GM21576 (cell line): ENCODE measurements around the gene CHMP6.
"Not testable (repeated sequence)": the region's sequence is repeated elsewhere in the genome, so short reads cannot be mapped to it uniquely, and the experiment has no call there.

Source experiments
- ATAC-seq: cut with Tn5 transposase; IDR thresholded peaks from one replicate; pipeline ENCODE4 v1.9.1; 2021; ENCODE audit warnings: mild to moderate bottlenecking, moderate library complexity; ENCODE audit not compliant: unreplicated experiment

The CHMP6 gene

DNA sequence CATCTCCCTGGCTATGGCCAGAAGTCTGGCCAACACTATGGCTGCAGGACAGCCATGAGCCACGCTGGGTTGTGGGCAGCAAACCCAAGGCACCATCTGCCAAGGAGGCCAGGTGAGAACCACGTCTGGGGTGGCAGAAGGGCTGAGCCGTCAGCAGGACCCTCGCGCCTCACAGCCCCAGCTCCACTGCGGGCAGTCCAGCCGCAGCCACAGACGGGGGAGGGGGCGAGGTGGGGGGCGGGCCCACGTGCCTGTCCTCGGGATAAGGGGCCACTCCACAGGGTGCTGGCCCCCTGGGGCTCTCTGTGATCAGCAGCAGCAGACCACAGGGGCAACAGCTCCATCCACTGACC lies 36.8 kb downstream of the CHMP6 start:
- ATAC-seq = no peak

DNA sequence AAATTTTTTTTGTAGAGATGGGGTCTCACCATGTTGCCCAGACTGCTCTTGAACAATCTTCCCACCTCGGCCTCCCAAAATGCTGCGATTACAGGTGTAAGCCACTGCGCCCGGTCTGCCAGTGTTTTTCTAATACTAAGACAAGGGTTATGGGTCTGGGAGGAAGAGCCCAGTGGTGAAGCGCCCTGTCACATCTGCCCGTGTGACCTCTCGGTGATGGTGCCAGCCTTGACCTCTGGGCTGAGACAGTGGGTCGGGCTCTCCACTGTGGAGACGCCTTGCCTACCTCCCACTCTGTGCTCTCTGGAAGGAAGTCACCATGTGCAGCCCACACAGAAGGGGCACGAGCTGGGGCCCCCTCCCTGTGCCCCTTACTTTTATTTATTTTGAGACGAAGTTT lies 38.2 kb downstream of the CHMP6 start:
- no peak for ATAC-seq

DNA sequence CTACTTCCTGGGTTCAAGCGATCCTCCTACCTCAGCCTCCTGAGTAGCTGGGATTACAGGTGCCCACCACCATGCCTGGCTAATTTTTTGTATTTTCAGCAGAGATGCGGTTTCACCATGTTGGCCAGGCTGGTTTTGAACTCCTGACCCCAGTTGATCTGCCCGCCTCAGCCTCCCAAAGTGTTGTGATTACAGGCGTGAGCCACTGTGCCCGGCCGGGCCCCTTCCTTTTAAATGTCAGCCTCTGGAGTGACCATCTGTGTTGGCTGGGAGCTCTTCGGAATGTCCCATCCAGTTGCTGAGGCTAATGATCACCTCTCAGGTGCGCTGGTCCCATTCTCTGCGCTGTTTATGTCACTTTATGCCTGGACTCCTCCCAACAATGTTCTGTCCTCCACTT lies 38.7 kb downstream of the CHMP6 start:
- ATAC-seq = not testable (repeated sequence)

DNA sequence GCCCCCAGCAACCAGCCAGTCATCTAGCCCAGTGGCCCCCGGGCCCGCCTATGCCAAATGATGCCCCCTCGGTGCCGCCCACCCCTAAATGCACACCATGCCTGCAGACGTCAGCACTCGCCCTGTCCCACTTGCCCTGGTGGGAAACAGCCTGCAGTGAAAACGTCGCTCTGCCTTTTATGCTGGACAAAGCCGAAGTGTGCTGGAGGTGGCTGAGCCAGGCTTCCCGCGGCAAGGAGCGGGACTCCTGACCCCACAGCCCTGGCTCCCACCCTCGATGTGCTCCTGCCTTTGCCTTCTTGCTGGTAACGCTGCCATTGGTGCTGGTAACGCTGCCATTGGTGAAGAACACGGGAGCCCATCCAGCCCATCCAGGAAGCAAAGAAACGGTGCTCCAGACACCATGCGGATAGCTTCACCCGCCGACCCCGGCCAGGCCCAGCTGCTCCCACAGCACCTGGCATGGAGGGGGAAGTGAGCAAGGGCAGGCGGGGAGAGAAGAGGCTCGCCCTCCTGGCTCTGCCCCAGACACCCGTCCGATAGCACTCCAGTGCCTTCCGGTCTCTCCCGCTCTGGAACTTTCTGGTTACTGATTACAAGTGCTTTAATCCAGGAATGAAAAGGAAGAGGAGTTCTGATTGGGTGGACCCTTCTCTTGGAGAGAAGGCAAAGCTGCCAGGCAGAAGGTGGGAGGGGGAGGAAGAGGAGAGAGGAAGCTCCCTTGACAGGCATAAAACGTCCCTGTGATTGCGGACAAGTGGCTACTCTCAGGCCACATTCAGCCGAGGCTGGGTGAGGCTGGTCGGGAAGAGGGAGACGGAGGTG lies 39.3 kb downstream of the CHMP6 start:
- no peak for ATAC-seq

DNA sequence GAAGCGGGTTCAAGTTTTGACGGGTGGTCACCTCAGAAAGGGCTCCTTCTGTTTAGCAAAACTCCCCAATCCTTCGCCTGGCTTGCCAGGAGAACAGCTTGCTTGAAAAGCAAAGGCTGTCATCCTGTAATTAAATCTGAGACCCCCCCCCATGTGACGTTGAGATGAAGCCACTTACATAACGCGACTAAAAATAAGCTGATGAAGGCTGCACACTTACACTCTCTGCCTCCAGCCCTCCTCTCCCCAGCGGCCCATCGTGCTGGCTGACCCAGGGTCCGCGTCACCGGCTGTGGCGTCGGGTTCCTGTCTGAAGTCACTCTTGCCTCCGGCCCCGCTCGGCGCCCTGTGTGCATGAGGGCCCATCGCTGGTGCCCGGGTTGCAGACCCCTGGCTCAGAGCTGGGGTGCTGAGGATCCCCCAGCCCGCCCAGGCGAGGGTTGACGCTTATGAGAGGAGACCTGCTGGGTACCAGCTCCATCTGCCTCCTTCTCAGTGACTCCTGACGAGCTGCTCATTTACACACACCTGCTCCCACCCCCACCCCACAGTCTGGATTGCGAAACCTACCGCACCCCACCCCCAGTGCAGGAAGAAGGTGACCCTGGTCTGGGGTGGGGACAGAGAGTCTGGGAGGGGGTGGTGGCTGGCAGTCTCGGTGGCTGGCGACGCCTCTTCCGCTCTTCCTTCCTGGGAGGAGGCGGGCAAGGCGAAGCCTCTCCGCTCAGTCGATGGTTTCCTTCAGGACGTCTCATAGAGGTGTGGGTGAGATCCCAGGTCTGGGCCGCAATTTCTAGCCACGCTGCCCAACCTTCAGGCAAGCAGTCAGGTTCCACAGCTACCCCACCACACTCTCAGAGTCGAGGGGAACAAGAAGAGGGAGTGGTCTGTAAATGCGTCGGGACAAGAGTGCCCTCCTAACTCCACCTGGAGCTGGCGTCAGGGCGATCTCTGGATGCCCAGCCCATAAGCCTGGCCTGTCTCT lies 40.2 kb downstream of the CHMP6 start:
- ATAC-seq = no peak

DNA sequence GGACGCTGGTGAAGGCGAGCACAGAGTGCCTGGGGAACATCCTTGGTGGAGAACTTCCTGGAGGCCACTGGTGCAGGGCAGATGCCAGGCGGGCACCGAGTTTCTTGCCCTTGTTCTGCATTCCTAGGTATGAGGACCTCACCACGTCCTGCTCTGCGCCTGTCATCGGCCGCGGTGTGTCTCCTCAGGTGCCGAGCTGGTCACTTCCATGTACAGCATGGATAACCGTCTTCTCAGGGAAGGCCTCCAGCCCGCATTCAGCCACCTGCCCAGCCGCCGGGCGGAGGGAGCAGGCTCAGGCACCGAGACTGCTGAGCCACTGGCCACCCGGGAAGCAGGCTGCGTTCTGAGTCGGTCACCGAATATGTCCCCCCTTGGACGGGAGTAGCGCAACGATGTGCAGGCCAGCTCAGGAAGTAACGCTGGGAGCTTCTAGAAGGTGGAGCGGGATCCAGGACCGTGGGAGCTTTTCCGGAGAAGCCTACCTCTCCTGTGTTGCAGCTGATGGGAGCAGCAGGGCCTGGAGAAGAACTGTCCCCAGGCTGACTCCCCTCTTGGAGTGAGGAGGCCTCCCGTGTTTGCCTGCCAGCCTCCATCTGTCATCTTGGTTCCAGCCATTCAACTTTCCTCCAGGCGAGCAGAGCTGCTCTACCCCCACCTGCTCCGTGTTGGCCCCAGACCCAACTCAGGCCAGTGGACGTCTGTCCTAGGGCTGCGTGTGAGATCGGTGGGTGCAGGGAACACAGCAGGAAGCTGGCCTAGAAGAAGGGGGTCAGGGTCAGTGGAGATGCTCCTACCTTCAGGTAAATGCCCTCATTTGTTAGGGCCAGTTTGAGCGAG lies 41.2 kb downstream of the CHMP6 start:
- ATAC-seq = no peak

DNA sequence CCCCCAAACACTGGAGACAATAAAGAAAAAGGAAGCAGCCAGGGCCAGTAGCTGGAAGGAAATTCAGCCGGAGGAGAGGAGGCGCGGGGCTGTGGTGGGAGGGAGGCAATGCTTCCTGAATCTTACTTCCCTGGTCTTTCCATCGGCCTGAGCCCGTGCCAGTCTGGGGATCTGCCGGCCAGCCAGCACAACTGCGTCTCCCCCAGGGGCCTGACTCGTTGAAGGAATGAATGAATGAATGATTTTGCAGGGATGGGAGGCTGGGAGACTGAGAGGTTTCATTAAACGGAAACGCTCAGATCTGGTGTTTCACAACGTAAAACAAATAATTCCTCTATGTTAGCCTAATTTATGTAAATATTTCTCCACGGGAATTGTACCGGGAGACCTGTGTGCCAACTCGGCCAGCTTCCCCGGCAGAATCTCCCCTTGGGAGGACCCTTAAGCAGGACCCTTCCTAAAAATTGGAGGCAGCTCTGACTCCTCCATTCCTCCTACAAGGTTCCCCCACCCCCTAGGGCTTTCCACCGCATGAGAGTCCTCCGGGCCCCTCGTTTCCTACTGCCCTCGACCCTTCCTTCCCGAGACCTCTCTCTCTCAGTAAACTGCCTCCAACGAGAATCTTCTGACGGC lies 42.0 kb downstream of the CHMP6 start:
- ATAC-seq = no peak

DNA sequence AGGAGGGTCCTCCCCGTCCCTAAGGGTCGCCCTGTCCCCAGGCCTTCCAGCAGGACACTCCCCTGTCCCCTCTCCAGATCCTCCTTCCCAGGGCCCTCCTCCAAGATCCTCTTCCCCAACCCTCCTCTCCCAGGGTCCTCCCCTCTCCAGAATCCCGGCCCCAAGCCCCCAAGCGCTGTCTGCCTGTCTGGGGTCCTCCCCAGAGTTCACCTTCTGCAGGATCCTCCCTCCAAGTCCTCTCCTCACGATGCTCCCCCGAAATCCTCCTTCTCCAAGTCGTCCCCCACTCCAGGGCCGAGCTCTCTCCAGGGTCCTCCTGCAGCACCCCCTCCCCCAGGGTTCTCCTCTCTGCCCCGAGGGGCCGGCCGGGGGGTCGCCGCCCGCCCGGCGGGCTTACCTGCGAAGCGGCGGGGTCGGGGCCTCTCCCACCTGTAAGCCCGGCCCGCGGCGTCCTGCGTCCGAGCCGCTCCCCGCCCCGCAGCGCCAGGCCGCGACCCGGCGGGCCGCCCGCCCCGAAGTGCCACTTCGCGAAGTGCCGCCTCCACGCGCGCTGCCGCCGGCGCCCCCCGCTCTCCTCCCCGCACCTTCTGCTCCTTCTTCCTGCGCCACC lies 42.6 kb downstream of the CHMP6 start:
- ATAC-seq = peak; percentile 3

DNA sequence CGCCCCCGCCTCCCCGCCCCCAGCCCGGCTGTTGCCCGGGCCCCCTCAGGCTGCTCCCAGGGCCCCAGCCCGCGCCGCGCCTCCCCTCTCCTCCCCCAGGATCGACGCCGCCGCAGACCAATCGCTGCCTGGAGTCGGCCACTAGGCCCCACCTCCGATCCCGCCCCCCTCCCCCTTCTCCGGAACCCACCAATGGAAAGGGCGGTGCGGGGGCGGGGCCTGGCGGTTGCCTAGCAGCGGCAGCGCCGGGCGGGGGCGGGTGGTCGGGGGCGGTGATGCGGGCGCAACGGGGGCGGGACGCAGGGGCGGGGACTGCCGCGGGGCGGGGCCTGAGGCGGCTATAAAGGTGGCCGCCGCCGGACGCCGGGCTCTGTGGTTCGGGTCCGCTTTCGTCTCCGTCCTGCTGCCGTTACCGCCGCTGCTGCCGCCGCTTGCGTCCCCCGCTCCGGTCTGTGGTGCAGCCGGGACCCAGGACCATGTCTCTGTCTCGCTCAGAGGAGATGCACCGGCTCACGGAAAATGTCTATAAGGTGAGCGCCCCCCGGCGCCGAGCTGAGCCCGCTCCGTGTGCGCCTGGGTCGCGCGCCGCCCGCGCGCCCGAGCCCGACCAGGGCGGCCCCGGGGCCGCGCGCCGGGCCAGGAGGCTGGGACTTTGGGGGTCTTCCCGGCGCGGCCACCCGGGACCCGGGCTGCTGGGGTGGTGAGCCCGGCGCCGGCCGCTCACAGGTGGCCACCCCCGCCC lies 43.3 kb downstream of the CHMP6 start, which contains the start of gene BAIAP2:
Gene BAIAP2, plus strand, starts transcription at position 373 of the 742 bp plus-strand sequence. Its CDS starts 104 bp downstream, at position 477.
- peak; percentile 58 for ATAC-seq

DNA sequence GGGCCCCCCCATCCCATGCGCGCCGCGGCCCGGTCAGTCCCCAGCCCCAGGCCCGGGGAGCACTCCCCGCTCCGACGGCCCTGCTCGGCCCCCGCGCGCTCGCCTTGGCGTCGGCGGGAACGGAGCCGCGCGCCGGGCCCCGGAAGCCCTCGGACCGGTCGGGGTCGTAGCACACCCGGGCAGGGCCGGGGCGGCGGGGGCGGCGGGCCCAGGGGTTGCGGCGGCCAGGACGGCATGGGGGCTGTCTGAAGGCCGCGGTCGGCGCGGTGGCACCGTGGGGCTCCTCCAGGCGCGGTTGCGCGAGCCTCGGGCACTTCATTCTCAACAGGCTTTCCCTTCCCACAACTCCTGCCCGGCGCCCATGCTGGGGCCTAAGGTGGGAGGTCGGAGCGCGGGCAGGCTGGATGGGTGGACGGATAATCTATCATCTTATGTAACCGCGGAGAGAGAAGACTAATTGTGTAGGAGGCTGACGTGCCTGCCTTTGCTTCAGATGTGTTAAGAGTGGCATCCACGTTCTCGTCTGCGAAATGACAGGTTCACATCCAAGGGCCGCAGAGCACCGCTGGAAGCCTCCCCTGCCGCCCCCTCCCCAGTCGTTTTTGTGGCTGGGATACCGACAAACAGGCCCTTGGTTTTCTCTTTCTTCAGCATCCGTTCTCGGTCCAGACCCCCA lies 44.0 kb downstream of the CHMP6 start:
- no peak for ATAC-seq

DNA sequence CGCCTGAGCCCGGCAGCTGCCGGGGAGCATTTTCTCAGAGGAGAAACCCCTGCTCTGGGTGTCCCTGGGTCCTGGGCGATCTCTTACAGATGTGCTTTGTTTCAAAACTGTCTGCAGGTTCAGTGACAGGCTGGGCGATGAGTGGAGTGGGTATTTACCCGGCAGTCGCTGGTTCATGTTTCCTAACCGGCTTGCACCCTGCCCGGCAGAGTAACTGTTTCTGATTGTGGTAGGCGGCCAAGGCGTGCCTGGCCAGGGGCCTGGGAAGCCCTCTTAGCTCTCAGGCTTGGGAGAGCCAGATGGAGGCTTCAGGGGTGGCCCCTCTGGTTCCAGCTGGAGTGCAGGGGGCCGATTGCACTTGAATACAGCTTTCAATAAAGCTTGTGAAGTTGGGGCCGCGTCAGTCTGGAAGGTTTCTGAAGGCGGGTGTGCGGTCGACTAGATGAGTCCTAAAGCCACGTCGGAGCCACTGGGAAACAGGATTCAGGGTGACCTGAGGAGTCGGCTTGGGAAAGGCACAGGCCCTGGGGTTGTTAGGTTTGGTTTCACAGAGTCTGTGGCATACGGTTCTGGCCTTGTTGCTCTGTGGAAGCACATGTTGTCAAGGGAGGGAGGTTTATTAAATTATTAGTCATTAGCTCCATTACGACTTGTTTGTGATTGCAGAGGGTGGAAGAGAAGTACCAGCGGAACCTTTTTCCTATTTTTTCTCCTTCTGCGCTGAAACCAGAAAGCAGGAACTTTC lies 44.7 kb downstream of the CHMP6 start:
- ATAC-seq = no peak

DNA sequence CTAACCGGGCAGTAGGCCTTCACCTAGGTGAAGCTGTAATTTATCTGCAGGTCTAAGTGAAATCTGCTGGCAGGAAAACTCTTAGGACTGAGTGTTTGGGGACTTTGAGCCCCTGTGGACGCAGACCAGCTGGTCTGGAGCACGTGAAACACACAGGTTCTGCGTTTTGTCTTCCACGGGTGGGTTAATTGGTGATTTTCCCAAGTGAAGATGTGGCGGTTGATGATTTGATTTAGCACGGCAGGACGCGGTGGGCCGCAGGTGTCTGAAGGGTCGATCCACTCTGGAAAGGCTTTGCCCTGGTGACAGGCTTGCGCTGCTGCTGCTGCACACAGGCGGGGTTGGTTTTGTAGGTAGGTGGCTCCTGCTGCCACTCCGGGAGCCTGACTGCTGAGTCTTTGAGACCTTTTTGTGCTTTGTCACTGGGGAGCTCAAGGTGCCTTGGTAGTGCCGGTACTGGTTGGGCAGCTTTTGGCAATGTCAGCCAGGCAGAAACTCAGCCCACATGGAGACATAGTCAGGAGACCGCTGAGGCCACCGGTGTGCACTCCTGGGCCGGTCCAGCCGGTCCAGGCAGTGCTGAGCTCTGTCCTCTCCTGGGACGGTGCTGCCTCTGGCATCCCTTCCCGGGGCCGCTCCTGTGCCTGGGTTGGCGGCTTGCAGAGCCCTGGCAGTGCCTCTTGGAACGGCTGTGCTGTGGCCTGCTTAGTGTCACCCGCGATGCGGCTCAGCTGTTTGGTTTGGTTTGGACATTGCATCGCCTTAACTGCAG lies 45.6 kb downstream of the CHMP6 start:
- no peak for ATAC-seq

DNA sequence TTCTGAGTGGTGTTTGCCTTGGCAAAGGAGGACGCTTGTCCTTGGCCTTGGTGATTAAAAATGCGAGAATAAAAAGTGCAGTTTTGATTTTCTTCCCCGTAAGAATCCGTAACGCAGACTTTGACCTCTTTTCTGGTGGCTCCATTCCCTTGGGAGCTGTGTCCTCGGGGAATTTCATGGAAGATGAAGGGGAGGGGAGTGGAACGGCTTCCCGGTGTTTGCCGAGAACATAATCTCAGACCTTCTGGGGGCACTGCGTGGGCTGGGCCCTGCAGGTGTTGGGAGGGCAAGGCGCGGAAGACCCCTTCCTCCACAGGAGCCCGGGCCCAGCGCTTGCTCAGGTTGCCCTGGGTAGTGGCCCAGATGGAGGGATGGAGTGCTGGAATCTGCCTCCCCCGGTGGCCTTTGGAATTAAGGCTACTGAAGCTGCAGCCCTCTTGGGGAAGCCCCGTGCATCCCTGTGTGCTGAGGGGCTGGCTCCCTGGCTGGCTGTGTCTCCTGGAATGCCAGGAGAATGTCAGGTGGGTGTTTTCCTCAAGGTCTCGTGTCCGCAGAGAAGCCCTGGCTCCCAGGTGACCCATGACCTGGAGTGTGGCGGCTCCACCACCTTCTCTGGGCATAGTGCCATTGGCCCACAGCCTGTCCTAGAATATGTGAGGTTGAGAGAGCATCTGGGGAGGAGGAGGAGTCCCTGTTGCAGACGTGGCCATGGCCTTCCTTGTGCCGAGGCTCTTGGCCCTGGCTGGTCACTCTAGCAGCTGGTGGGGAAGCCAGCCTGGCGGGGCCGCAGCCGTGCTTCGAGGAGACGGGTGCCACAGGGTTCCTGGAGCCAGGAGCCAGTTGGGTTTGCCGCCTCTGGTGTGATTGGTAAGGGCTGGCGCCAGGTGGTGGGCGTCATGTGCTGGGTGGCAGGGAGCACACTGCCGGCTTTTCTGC lies 46.4 kb downstream of the CHMP6 start:
- no peak for ATAC-seq

DNA sequence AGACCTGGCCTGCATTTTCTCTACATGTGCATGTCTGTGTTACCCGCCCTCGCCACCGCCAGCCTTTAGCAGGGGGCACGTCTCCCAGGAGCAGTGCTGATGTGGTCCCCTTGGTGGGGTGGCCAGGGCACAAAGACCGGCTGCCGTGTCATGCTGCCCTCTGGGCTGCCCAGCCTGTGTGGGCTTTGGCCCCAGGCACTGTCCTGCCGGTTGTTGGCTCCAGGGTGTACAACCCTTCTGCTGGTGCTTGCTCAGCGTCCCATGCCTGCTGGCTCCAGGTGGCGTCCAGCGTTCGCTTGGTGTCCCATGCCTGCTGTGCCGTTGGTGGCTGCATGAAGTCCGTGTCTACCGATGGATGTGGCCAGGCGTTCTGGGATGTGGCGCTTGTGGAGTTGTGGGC lies 47.5 kb downstream of the CHMP6 start:
- ATAC-seq = no peak

DNA sequence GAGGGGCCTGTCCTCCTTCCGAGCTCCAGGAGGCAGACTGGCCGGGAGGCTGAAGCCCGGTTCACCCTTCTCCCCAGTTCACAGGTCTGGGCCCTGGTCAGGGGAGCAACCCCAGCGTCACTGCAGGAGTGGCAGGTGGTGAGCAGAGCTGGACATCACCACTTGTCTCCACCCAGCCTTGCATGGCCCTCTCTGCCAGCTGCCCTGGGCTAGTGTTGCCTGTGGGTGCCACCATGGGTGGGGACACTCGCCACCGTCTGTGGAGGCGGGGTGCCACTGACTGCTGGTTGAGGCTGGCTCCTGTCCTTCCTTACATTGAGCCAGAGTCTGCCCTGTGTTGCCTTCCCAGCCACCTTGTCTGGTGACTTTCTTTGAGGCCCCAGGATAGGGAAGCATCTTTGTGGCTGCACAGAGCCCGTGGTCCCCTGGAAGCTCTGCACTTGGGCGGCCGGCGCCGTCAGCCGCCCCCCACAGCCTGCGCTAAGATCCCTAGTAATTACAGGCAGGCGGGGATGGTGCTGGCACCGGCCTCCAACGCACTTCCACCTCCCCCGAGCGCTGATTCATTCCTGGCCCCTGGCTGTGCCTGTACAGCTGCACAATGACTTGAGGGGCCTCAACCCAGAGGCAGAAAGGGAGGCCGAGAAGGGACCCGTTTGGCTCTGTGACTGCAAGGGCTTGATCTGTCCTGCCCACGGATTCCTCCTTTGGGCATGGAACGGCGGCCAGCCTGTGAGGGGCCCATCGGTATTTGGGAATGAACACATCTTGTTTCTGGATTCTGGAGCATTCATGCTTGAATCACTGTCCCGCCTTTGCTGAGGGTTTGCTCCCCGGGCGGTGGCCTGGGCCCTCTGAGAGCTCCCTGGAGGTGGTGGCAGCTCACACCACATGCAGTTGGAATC lies 48.5 kb downstream of the CHMP6 start:
- no peak for ATAC-seq
